Sciatic nerve (tissue), 2 donors: ENCODE data around the gene OR1N2. TPM values are rescaled to one million over a fixed set of nuclear protein-coding genes. Genes with fewer than 3 reads are reported as not detected.
"Not testable (repeated sequence)": the region's sequence is repeated elsewhere in the genome, so short reads cannot be mapped to it uniquely, and the experiment has no call there.

ENCODE experiments used
- ATAC-seq: fragments of 200-7000 bp; cut with Tn5 transposase; one replicate; pipeline ENCODE4 v1.9.1; 2020; ENCODE audit warnings: mild to moderate bottlenecking, moderate library complexity
- DNase-seq: peaks from one replicate; pipeline ENCODE4 v3.0.0-alpha.2; 2020; ENCODE audit warnings: low spot score
- intact Hi-C: fragments of 100-400 bp; cut with DNase I; formaldehyde crosslinking; loops from one replicate; pipeline ENCODE4 v1.14.2; 2022
- total RNA-seq: library from RNA; stranded (reverse); fragmentation: NEBNext Ultra II Directional; extraction: Animal tissue kit (Norgen Biotek cat#: 25700); gene quantifications from one replicate; pipeline ENCODE4 v1.2.1, GENCODE V29; 2021
- donor health status: DM: no; HTN: no; CAD: no.
- donor health status: DM: no; HTN: no; CAD: no.

OR1N2 gene
- total RNA-seq, 1 donor from 2014 or later: not detected

GRCh38 chr9:122583284-122583683 lies 30.4 kb downstream of the OR1N2 start, which contains the start of gene OR1L8:
Gene OR1L8 (minus strand): TSS chr9:122583384. CDS start chr9:122568477, 14,907 bp downstream.
- intact Hi-C loops, DNase-seq, ATAC-seq: not testable (repeated sequence)

Other genes with a start within 250 kb of the OR1N2 start
- 6.0 TPM for gene PTGS1, start 182.1 kb upstream of the OR1N2 start, total RNA-seq
- gene OR1J1, start 75.2 kb upstream of the OR1N2 start, total RNA-seq: not detected
- not detected for gene OR1J2, start 42.3 kb upstream of the OR1N2 start, total RNA-seq
- not detected for gene OR1J4, start 34.0 kb upstream of the OR1N2 start, total RNA-seq
- gene OR1N1, start 25.8 kb upstream of the OR1N2 start, total RNA-seq: not detected
- 0.85 TPM for gene OR1L8, start 30.3 kb downstream of the OR1N2 start, total RNA-seq
- not detected for gene OR1Q1, start 61.6 kb downstream of the OR1N2 start, total RNA-seq
- gene OR1B1, start 104.5 kb downstream of the OR1N2 start, total RNA-seq: 0.36 TPM
- gene OR1L1, start 108.6 kb downstream of the OR1N2 start, total RNA-seq: not detected
- not detected for gene OR1L3, start 122.0 kb downstream of the OR1N2 start, total RNA-seq
- gene OR1L4, start 170.9 kb downstream of the OR1N2 start, total RNA-seq: not detected
- not detected for gene OR1L6, start 189.2 kb downstream of the OR1N2 start, total RNA-seq
- not detected for gene OR5C1, start 235.8 kb downstream of the OR1N2 start, total RNA-seq
- gene OR1K1, start 247.0 kb downstream of the OR1N2 start, total RNA-seq: not detected